Tibial nerve (tissue), 4 donors: ENCODE results near the gene PPP4R1.

Experiments
- EP300 ChIP-seq, 2 donors: sonication (generic); formaldehyde crosslinking; IDR thresholded peaks; one replicate each; pipeline ENCODE4 v1.6.1; 2017; ENCODE audit warnings: antibody characterized with exemption in 2 of 2, mild to moderate bottlenecking in 1 of 2
- POLR2A ChIP-seq, 2 donors: fragments of 450-650 bp; IDR thresholded peaks; one replicate each; pipeline ENCODE4 v1.6.1; 2017; ENCODE audit warnings: antibody characterized with exemption in 2 of 2, mild to moderate bottlenecking in 2 of 2, moderate library complexity in 2 of 2
- TF ChIP-seq, protein P1 (sequence below), 5 experiments: fragments of 200-600 bp in 3 of 5; fragments of 450-650 bp in 2 of 5; sonication (generic) in 3 of 5; IDR thresholded peaks; one replicate each; pipeline ENCODE4 v1.5.1; 2016 to 2019; ENCODE audit warnings: antibody characterized with exemption in 5 of 5, mild to moderate bottlenecking in 3 of 5, moderate library complexity in 2 of 5

DNA sequence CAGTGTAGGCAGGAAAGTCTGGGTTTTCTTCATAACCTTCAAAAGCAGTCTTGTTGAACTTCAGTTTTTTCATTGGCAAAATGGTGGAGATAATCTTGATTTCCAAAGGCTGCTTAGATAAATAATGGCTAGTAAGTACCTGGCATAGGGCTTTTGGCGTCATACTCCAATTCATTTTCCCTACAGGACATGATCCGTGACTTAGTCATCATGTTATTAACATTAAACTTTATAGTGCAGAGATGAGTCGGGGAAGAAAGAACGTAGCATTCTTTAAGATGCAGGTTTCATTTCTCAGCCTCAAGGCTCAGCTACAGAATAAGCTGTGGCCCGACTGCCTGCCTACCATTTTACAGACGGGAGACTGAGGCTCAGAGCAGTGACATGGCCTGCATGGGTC, 75.1 kb downstream of the PPP4R1 start:
- TF ChIP-seq POLR2A (IDR thresholded peaks at IDR 0.05) (no peak), EP300 (IDR thresholded peaks at IDR 0.05) (no peak)
- TF ChIP-seq, protein P1, sequence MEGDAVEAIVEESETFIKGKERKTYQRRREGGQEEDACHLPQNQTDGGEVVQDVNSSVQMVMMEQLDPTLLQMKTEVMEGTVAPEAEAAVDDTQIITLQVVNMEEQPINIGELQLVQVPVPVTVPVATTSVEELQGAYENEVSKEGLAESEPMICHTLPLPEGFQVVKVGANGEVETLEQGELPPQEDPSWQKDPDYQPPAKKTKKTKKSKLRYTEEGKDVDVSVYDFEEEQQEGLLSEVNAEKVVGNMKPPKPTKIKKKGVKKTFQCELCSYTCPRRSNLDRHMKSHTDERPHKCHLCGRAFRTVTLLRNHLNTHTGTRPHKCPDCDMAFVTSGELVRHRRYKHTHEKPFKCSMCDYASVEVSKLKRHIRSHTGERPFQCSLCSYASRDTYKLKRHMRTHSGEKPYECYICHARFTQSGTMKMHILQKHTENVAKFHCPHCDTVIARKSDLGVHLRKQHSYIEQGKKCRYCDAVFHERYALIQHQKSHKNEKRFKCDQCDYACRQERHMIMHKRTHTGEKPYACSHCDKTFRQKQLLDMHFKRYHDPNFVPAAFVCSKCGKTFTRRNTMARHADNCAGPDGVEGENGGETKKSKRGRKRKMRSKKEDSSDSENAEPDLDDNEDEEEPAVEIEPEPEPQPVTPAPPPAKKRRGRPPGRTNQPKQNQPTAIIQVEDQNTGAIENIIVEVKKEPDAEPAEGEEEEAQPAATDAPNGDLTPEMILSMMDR (IDR thresholded peaks at IDR 0.05) = no peak
